Measurements from ENCODE around the gene GMPPA.

DNA sequence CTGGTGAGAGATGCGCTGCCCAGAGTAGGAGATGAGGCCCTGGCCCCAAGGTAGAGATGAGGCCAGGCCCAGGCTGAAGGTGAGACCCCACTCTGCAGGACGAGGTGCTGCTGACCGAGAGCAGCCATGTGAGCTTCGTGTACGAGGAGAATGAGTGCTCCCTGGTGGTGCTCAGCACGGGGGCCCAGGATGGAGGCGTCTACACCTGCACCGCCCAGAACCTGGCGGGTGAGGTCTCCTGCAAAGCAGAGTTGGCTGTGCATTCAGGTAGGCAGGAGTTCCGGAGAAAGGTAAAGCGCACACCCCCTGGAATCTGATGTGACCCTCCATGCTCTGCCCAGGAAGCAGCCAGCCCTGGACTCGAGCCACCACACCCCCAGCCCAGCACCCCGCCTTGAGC is 21.5 kb upstream of the GMPPA start:
- TF ChIP-seq, protein P1, sequence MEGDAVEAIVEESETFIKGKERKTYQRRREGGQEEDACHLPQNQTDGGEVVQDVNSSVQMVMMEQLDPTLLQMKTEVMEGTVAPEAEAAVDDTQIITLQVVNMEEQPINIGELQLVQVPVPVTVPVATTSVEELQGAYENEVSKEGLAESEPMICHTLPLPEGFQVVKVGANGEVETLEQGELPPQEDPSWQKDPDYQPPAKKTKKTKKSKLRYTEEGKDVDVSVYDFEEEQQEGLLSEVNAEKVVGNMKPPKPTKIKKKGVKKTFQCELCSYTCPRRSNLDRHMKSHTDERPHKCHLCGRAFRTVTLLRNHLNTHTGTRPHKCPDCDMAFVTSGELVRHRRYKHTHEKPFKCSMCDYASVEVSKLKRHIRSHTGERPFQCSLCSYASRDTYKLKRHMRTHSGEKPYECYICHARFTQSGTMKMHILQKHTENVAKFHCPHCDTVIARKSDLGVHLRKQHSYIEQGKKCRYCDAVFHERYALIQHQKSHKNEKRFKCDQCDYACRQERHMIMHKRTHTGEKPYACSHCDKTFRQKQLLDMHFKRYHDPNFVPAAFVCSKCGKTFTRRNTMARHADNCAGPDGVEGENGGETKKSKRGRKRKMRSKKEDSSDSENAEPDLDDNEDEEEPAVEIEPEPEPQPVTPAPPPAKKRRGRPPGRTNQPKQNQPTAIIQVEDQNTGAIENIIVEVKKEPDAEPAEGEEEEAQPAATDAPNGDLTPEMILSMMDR (conservative IDR thresholded peaks at IDR 0.05), result no peak
- TF ChIP-seq ZFX (IDR thresholded peaks at IDR 0.05), result no peak
